Amniotic stem cell (primary cell): ENCODE results near the gene CEP85L.

Source experiments
- DNase-seq: peaks from one replicate; lab custom pipeline; 2025; lab: John Stamatoyannopoulos, UW

CEP85L gene

DNA sequence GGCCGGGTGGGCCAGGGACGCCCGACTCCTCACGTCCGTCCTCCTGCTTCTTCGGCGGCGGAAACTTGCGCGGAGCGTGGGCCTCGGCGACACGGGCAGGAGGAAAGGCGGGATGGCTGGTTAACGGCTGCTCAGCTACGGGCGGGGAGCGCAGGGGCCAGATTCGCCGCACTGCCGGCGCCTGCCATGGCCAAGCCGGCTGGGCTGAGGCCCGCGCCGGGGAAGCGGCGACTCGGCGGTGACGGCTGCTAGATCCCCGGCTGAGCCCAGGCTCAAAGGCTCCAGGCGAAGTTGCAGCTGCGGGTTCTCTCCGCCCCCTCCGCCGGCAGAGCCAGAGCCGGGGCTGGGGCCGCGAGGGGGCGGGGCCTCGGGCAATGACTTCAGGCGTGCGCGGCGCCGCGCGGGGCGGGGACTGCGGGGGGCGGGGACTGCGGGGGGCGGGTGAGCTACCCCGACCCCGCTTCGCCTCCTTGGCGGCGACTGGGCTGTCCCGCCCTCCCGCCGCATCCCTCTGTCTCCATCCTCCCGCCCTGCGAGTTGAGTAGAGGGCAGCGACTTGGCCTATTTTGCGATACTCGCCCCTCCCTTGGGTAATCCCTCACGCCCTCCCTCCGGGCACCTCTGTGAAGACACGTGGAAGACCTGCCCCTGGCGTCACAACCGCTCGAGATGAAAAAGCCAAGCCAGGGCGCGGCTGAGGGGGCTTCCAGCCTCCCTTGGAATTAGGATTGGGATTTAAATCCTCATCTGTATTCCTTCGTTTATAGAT, at the start of gene CEP85L:
CEP85L (minus strand) TSS at position 310 of the 769 bp plus-strand sequence. CDS start 322 bp downstream, outside the sequence.
- DNase-seq: peak; percentile 78

DNA sequence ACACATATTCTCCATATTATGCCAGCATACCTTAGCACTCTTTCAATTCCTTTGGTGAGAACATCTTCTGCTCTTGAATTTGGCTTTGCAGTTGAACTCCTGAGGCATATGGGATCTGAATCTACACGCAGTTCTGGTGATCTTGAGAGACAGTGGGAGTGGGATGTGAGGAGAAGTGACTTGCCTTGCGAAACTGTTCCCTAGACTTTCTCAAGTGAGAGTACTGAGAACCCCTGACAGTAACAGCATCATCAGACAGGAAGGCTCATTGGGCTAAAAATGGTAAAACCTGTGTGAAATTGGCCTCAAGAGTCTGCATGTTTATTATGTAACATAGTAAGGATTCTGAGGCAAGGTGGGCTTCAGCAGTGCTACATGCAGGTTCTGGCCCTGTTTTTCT, 49.1 kb upstream of the CEP85L start:
- DNase-seq: no peak

- DNase-seq: no peak
Observed at GRCh38 chr6:118697554-118697953, 46.2 kb upstream of the CEP85L start.

DNA sequence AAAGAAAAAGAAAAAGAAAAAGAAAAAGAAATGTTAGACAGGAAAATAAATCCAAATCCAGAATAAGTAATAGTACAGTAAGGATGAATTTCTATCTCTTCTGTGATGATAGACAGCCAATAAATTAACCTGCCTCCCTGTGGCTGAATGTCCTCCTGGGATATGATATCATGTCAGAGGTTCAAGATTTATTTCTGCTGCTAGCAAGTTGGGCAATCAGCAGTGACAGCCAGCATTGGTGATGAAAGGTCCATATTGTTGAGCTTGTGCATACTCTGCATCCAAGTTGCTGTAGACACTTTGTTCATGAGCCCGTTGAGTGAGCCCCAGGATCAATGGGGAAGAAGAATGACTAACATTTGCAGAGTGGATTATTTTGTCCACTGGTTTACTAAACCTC, 44.9 kb upstream of the CEP85L start:
- no peak for DNase-seq

- no peak for DNase-seq
Observed at GRCh38 chr6:118693562-118693961, 42.2 kb upstream of the CEP85L start.

GRCh38 chr6:118685823-118686449, 34.5 kb upstream of the CEP85L start:
- DNase-seq: no peak

DNA sequence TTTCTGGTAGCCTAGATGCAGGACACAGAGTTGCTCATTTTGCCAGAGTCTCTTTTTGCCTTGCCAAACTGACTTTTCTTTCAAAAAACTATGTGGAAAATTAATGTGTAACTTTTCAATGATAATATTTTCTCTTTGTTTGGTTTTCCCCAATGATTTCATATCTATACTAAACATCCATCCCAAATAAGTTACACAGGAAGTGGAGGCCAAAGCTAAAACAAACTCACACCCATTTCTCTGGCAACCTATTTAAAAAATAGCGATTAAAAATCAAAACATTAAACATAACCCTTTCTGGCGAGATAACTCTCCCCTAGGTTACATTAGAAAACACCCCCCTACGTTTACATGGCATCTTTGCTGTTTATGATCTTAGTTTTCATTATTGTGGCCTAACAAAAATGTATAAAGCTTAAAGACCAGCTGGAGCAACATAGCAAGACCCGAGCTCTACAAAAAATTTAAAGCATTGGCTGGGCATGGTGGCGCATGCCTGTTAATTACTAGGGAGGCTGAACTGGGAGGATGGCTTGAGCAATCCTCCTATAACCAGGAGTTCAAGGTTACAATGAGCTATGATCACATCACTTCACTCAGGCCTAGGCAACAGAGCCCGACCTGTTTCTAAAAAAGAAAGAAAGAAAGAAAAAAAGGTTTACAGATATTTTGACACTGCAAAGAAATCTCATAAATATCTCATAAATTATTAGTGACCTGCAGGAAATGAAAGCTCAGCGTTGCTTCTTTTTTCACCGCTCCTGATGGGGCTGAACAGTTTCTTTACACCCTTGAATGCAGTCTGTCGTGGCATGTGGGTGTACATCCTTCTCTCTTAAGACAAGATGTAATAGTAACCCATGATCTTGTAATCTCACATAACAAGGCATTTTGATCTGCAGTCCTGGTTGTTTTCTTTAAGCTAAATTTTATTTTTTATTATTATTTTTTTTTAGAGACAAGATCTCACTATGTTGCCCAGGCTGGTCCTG, 32.8 kb upstream of the CEP85L start:
- DNase-seq: no peak

DNA sequence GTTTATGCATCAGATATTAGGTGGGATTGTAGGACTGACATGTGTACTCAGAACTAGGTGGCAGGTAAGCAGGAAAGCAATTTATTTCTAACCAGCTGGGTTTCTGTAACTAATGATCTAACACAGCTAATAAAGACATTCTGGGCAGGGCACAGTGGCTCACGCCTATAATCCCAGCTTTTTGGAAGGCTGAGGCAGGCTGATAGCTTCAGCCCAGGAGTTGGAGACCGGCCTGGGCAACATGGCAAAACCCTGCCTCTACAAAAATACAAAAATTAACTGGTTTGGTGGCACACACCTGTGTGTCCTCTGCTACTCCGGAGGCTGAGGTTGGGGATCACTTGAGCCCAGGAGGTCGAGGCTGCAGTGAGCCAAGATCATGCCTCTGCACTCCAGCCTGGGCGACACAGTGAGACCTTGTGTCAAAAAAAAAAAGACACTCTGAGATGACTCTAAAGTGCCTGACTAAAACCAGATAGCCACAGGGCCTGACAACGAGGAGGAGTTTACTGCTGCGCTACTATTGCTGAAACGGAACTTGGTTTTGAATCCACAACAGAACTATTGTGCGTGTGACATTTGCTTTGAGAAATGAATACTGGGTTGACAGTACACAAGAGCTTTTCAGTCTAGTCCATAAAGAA, 29.2 kb upstream of the CEP85L start:
- no peak for DNase-seq

DNA sequence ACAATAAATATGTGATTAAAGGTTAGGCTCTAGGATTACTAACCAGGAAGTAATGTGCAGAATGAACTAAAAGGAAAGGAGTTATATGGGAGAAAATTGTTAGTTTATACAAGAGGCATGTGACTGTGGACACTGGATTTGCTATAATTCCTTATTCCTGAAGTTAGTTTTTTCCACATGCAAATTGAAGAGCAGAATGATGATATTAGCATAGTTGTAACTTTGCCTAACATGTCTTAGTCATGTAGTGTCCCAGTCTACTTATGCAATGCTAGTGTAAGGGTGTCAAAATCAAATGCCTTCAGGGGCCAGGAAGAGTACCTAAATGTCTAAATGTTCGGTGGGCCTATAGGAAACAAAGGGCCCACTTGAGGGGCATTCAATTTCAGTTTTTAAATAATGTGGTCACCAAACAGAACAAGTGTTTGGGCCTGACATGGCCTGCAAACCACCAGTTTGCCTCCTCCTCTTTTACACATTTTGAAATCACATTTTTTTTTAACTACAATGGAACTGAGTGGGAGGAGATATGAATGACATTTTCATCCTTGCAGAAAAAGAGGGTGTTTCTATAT, 28.0 kb upstream of the CEP85L start:
- DNase-seq: no peak

- DNase-seq: no peak
Observed at GRCh38 chr6:118678866-118679265, 27.5 kb upstream of the CEP85L start.

GRCh38 chr6:118677193-118677592, 25.8 kb upstream of the CEP85L start:
- DNase-seq: no peak

DNA sequence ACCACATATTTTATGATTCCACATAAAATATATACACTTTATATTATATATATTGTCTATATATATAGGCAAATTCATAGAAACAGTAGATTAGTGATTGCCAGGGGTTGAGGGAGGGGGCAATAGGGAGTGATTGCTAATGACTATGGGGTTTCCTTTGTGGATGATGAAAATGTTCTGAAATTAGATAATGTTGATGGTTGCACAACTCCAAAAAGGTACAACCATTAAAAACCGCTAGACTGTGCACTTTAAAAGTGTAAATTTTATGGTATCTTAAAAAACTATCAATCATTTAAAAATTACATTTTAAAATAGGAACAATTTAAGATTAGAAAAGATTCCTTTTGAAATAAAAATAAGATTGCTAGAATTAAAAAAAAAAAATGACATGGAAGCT, 23.8 kb upstream of the CEP85L start:
- no peak for DNase-seq

GRCh38 chr6:118674772-118675171, 23.4 kb upstream of the CEP85L start:
- no peak for DNase-seq

DNA sequence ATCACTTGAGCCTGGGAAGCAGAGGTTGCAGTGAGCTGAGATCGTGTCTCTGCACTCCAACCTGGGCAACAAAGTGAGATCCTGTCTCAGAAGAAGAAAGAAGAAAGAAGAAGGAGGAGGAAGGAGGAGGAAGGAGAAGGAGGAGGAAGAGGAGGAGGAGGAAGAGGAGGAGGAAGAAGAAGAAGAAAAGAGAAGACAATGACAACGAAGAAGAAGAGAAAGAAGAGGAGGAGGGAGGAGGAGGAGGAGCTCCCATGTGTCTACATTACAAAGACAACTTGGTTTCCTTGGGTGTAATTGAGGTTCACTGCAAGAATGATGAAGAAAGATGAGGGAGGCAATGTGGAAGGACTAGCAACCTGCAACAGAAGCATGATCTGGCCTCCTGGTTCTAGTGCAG, 21.3 kb upstream of the CEP85L start:
- no peak for DNase-seq

- no peak for DNase-seq
Observed at GRCh38 chr6:118669561-118669960, 18.2 kb upstream of the CEP85L start.

DNA sequence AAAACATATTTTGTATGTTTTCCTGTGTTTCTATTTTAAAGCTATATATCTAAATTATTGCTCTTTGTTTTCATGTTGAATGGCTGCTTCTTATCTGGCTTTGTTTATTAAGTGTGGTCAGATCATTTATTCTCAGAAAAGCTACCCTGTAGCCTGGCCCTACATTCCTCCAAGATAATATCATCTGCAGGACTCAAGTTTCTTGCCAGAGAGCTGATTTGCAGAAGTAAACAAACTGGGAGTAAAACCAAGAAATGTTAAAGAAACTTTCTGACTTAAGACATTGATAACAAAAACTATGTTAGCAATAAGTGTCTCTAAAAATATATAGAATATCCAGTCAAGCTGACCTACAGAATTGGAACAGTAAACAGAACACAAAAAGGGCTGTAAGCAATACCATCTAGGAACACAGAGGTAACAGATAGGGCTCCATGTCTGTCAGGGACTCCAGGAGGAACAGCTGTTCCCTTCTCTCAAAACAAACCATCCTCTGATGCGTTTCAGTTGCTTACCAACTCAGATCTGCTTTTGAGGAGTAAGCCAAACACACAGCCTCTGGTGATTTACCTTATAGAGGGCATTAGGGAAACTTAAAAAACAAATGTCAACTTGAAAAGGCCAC, 17.5 kb upstream of the CEP85L start:
- DNase-seq: peak; percentile 20

DNA sequence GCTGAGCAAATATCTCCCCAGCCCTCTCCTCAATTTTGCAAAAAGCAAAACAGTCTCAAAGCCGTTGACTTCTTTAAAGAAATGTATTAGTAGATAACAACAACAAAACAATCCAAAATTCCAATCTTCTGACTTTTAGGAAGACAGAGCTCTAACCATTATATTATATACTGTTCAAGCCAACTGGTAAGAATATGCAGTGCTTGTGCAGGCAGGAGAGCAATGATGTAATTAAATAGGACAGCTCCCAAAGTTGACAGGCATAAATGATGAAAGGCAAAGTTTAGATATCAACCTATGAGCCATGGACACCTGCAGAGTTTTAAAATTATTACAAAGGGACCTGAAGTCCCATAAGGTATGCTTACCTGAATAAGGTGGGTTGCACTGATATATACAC, 16.6 kb upstream of the CEP85L start:
- DNase-seq: no peak

DNA sequence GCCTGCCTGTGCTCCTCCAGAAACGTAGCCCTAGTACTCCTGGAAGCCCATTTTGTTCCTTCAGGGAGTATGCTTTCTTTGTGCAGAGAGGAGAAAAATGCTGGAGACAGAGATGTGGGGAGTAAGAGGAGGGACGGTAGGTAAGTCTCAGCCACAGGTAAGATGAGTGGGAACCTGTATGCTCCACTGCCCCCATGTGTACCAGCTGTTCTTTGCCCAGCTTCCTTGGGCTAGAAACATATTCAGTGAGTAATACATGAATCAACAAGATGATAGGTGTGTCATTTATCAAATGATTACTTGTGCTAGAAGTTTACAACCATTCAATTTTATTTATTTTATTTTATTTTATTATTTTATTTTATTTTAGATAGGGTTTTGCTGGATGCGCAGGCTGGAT, 13.6 kb upstream of the CEP85L start:
- no peak for DNase-seq

DNA sequence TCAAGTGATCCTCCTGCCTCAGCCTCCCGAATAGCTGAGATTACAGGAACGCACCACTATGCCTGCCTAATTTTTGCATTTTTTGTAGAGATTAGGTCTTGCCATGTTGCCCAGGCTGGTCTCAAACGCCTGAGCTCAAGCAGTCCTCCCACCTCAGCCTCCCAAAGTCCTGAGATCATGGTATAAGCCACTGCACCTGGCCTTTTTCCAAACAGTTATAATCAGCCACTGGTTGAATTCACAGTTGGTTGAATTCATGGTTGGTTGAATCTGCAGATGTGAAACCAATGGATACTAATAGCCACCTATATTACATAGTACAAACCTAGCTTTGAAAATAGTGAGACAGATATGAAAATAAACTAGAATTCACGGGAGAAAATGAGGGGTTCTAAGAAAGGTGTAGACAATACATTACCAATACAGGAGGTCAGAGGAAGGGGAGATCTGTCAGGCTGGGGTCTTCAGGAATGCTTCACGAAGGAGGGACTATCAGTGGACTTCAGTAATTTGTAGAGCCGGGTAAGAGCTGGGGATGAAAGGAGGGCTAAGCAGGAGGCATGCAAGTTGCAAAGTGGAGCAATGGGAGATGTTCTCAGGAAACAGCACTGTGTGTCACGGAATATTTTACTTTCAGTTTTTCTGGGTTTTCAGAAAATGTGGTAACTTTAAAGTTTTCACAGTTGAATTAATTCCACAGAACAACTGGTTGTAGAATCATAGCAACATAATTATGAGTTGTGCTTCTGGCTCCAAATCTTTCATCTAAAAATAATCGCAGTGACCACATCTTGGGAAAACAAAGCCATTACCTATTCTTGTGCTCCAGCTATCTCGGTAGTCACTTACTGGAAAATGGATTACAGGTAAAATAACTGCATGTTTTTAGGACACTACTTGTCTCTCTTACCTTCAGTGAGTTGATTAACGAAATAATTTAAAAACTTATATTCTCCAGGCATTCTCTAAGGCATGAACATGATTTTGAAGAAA, 12.9 kb upstream of the CEP85L start:
- DNase-seq: no peak

DNA sequence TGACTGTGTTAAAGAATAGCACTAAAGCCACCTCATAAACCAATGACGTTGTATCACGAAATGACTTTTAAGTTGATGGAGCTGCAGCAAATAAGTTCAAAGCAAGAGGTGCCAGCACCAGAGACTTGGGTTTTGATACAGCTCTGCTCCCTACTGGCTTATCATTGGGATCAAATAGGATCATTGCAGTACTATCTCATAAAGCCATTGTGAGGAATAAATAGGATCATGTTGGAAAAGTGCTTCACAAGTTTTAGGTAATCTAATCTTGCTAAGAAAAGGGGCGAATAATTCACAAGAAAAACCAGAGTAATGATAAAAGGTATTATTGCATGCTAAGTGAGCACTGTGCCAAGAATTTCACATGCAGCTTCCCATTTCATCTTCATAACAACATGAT, 10.4 kb upstream of the CEP85L start:
- no peak for DNase-seq
